K562 (cell line): ENCODE data around the gene LIPH. TPM values are rescaled to one million over a fixed set of nuclear protein-coding genes. Genes with fewer than 3 reads are reported as not detected.

Experiments
- ATAC-seq: fragments of 200-7000 bp; cut with Tn5 transposase; 3 replicates; pipeline ENCODE4 v1.9.1; 2020; ENCODE audit warnings: moderate library complexity
- BruUV-seq: library from RNA; stranded (reverse); fragments of 400-500 nt; replicated peaks from 2 replicates; lab custom pipeline; 2021; lab: Mats Ljungman, UMichigan
- CTCF ChIA-PET: fragments of 300-600 bp; formaldehyde crosslinking; extraction: SDS; loops from one replicate; lab custom pipeline; 2021; ENCODE audit warnings: low intra/inter-chr PET ratio; lab: Yijun Ruan, JAX
- POLR2A ChIA-PET: fragments of 300-600, 350-650 bp; sonication (Branson Sonifier 250); formaldehyde crosslinking; extraction: SDS; loops from one replicate; lab custom pipeline; 2021; ENCODE audit warnings: antibody characterized with exemption, inconsistent platforms; lab: Yijun Ruan, JAX
- DNase-seq, 4 experiments: peaks; one replicate each; pipeline versions ENCODE4 v3.0.0 to v3.0.0-alpha.2; 2011 to 2018; ENCODE audit warnings: low spot score in 3 of 4, mixed read lengths in 3 of 4; ENCODE audit errors: extremely low read depth in 1 of 4
- FAIRE-seq: peaks from 2 replicates; lab custom pipeline; 2011; peaks lifted over from hg19 to GRCh38; lab: Jason Lieb, UNC
- H2AFZ ChIP-seq: 2 replicates; pipeline ENCODE4 v1.6.0; 2011; ENCODE audit warnings: low read depth, low read length, control low read depth, inconsistent platforms
- H3K27ac ChIP-seq: fragments of 200-600 bp; 3 replicates; pipeline ENCODE4 v1.8.0; 2011; ENCODE audit warnings: low read depth, mild to moderate bottlenecking, control low read depth, inconsistent platforms, low read length, moderate library complexity, mixed read lengths; ENCODE audit errors: extremely low read depth
- H3K27me3 ChIP-seq, 2 experiments: fragments of 300-600 bp in 1 of 2; 2 replicates in 1 of 2; 3 replicates in 1 of 2; pipeline versions ENCODE4 v1.6.0 to v1.8.0; 2011; ENCODE audit warnings: inconsistent platforms in 2 of 2, low read length in 2 of 2, mild to moderate bottlenecking in 1 of 2, mixed read lengths in 1 of 2, moderate library complexity in 1 of 2; ENCODE audit not compliant: control insufficient read depth in 2 of 2, insufficient read depth in 2 of 2
- H3K36me3 ChIP-seq: fragments of 300-600 bp; 3 replicates; pipeline ENCODE4 v1.8.0; 2011; ENCODE audit warnings: mild to moderate bottlenecking, low read length, inconsistent platforms; ENCODE audit not compliant: control insufficient read depth, insufficient read depth
- H3K4me1 ChIP-seq, 2 experiments: fragments of 200-600 bp in 1 of 2; replicated peaks in 1 of 2; 2 replicates in 1 of 2; 3 replicates in 1 of 2; pipeline versions ENCODE4 v1.5.1 to v1.8.0; 2011; ENCODE audit warnings: inconsistent platforms in 2 of 2, low read length in 2 of 2, mild to moderate bottlenecking in 1 of 2, mixed read lengths in 1 of 2, moderate library complexity in 1 of 2; ENCODE audit not compliant: control insufficient read depth in 2 of 2, insufficient read depth in 2 of 2
- H3K4me2 ChIP-seq: 2 replicates; pipeline ENCODE4 v1.6.1; 2011; ENCODE audit warnings: low read length, control low read depth, inconsistent platforms, mixed read lengths; ENCODE audit not compliant: insufficient read depth
- H3K4me3 ChIP-seq: fragments of 200-600 bp; sonication (generic), shearing (Covaris generic); 2 replicates; pipeline ENCODE4 v1.5.1; 2016; ENCODE audit warnings: control low read depth, inconsistent platforms
- H3K79me2 ChIP-seq: fragments of 200-600 bp; 3 replicates; pipeline ENCODE4 v1.8.0; 2011; ENCODE audit warnings: low read length, inconsistent platforms; ENCODE audit not compliant: control insufficient read depth, insufficient read depth
- H3K9ac ChIP-seq, 2 experiments: 2 replicates each; pipeline versions ENCODE4 v1.6.0 to v1.6.1; 2011; ENCODE audit warnings: low read depth in 2 of 2, low read length in 2 of 2, control low read depth in 1 of 2, inconsistent platforms in 1 of 2, mild to moderate bottlenecking in 1 of 2, mixed read lengths in 1 of 2; ENCODE audit not compliant: insufficient read depth in 1 of 2
- H3K9me1 ChIP-seq: one replicate; pipeline ENCODE4 v1.6.0; 2011; ENCODE audit warnings: inconsistent platforms, mild to moderate bottlenecking, low read length, moderate library complexity; ENCODE audit not compliant: control insufficient read depth, insufficient read depth
- H3K9me3 ChIP-seq: replicated peaks from 2 replicates; pipeline ENCODE4 v1.5.1; 2011; ENCODE audit warnings: low read depth, low read length, inconsistent platforms; ENCODE audit not compliant: control insufficient read depth, insufficient read depth
- H4K20me1 ChIP-seq: replicated peaks from 2 replicates; pipeline ENCODE4 v1.6.1; 2011; ENCODE audit warnings: low read length, inconsistent platforms, mixed read lengths; ENCODE audit not compliant: control insufficient read depth, insufficient read depth
- CREBBP ChIP-seq: IDR thresholded peaks from one replicate; pipeline ENCODE4 v1.6.1; 2012; ENCODE audit warnings: low read depth, mild to moderate bottlenecking, control low read depth, inconsistent platforms, low read length
- ZNF253 ChIP-seq: fragments of 250-450 bp; sonication (Bioruptor Pico); conservative IDR thresholded peaks from 2 replicates; pipeline ENCODE4 v1.6.1; 2021; ENCODE audit warnings: mild to moderate bottlenecking
- WGBS: fragments of 100-300 bp; shearing (Covaris generic); methylation state at CpG from one replicate; pipeline ENCODE4 v1.1.6; 2016; ENCODE audit warnings: low coverage, mixed read lengths; ENCODE audit not compliant: insufficient coverage; ENCODE audit errors: missing lambda C conversion rate; 5-methylcytosine and 5-hydroxymethylcytosine counted together
- in situ Hi-C: fragments of 300-500 bp; cut with MboI; formaldehyde crosslinking; loops from 4 replicates; pipeline ENCODE4 v1.15.0; 2018; ENCODE audit warnings: inconsistent platforms, mixed read lengths
- intact Hi-C: fragments of 100-400 bp; cut with micrococcal nuclease; formaldehyde crosslinking; loops from 2 replicates; pipeline ENCODE4 v1.14.2; 2022
- polyA plus RNA-seq, 8 experiments: library from polyadenylated mRNA; depleted of rRNA in 4 of 8; stranded (reverse) in 5 of 8; unstranded in 3 of 8; fragments of >200 nt; fragmentation: Nextera tagmentation in 2 of 8; fragmentation: Illumina TruSeq in 1 of 8; extraction: Ambion mirVana in 2 of 8; extraction: Trizol in 1 of 8; gene quantifications; 2 replicates each; pipeline versions ENCODE4 v1.2.1 to v1.2.3, GENCODE V29; 2011 to 2014; ENCODE audit warnings: inconsistent platforms in 1 of 8, missing spikeins in 1 of 8
- total RNA-seq, 7 experiments: library from RNA; depleted of rRNA in 6 of 7; stranded (reverse); fragments of >200 nt in 6 of 7; fragmentation: Illumina TruSeq in 2 of 7; extraction: Trizol in 2 of 7; gene quantifications; 2 replicates each; pipeline versions ENCODE4 v1.2.1 to v1.2.3, GENCODE V29; 2011 to 2021; ENCODE audit warnings: low replicate concordance in 1 of 7
- TF ChIP-seq, protein P1 (sequence below), 2 experiments: fragments of 450-650 bp; IDR thresholded peaks; 2 replicates each; pipeline ENCODE4 v1.6.1; 2018; ENCODE audit warnings: mild to moderate bottlenecking in 2 of 2, low read depth in 1 of 2; ENCODE audit not compliant: partially characterized antibody in 2 of 2

The LIPH gene
- total and polyA plus RNA-seq, 9 of the 15 experiments (the other 6 are each of a cell fraction or from before 2014, with no cell fraction given): 0.73 to 1.8 (median 1.3) TPM

- 16% methylated on average over 2 of the region's 2 CpGs for WGBS
- no peak overlapping the region for H3K4me2 ChIP-seq
- H3K4me3 ChIP-seq: no peak overlapping the region
- DNase-seq: no peak
- TF ChIP-seq CREBBP: no peak
- TF ChIP-seq, protein P1, sequence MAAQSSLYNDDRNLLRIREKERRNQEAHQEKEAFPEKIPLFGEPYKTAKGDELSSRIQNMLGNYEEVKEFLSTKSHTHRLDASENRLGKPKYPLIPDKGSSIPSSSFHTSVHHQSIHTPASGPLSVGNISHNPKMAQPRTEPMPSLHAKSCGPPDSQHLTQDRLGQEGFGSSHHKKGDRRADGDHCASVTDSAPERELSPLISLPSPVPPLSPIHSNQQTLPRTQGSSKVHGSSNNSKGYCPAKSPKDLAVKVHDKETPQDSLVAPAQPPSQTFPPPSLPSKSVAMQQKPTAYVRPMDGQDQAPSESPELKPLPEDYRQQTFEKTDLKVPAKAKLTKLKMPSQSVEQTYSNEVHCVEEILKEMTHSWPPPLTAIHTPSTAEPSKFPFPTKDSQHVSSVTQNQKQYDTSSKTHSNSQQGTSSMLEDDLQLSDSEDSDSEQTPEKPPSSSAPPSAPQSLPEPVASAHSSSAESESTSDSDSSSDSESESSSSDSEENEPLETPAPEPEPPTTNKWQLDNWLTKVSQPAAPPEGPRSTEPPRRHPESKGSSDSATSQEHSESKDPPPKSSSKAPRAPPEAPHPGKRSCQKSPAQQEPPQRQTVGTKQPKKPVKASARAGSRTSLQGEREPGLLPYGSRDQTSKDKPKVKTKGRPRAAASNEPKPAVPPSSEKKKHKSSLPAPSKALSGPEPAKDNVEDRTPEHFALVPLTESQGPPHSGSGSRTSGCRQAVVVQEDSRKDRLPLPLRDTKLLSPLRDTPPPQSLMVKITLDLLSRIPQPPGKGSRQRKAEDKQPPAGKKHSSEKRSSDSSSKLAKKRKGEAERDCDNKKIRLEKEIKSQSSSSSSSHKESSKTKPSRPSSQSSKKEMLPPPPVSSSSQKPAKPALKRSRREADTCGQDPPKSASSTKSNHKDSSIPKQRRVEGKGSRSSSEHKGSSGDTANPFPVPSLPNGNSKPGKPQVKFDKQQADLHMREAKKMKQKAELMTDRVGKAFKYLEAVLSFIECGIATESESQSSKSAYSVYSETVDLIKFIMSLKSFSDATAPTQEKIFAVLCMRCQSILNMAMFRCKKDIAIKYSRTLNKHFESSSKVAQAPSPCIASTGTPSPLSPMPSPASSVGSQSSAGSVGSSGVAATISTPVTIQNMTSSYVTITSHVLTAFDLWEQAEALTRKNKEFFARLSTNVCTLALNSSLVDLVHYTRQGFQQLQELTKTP (IDR thresholded peaks at IDR 0.05; ENCODE audit: low read depth in 1 of 2, partially characterized antibody in 2 of 2): no peak
- TF ChIP-seq ZNF253 (CRISPR knock-in tag): no peak
- TF ChIP-seq, all 486 proteins: peak for 0
- Histone ChIP-seq H3K9me3 (no peaks in the 10 kb centered on the region), H2AFZ (no peak overlapping the region), H3K27ac (no peak overlapping the region), H4K20me1 (no peaks in the 10 kb centered on the region), H3K79me2 (no peaks in the 10 kb centered on the region), H3K4me1 (peaks cover 4 to 5% of the 10 kb centered on the region in 2 experiments; a peak in 3 of 5 replicates), H3K9me1 (no peaks in the 10 kb centered on the region), H3K36me3 (no peaks in the 10 kb centered on the region), H3K27me3 (no peaks in the 10 kb centered on the region), H3K9ac (no peak overlapping the region)
- BruUV-seq: no TSS peak
- intact Hi-C loops (no loop called here), in situ Hi-C loops (no loop called here)
- CTCF ChIA-PET: no interaction called here
- POLR2A ChIA-PET: no interaction called here
- FAIRE-seq (no peak), ATAC-seq (no peak)
These were observed 12.5 kb downstream of the LIPH start for GRCh38 chr3:185539934-185540333.
